Transverse colon (tissue), 3 donors: Measurements from ENCODE around the gene GPR26.

Source experiments
- EP300 ChIP-seq: sonication (generic); formaldehyde crosslinking; IDR thresholded peaks from one replicate; pipeline ENCODE4 v1.6.1; 2017; ENCODE audit warnings: antibody characterized with exemption, low read depth
- POLR2A ChIP-seq: fragments of 450-650 bp; IDR thresholded peaks from one replicate; pipeline ENCODE4 v1.6.1; 2016; ENCODE audit warnings: antibody characterized with exemption, mild to moderate bottlenecking, moderate library complexity
- TF ChIP-seq, protein P1 (sequence below), 5 experiments: fragments of 200-600 bp in 3 of 5; fragments of 450-650 bp in 2 of 5; sonication (generic) in 3 of 5; IDR thresholded peaks; 1 replicate in 2 of 5; 2 replicates in 3 of 5; pipeline ENCODE4 v1.5.1; 2016 to 2017; ENCODE audit warnings: antibody characterized with exemption in 5 of 5, inconsistent platforms in 3 of 5, mild to moderate bottlenecking in 2 of 5, moderate library complexity in 1 of 5

DNA sequence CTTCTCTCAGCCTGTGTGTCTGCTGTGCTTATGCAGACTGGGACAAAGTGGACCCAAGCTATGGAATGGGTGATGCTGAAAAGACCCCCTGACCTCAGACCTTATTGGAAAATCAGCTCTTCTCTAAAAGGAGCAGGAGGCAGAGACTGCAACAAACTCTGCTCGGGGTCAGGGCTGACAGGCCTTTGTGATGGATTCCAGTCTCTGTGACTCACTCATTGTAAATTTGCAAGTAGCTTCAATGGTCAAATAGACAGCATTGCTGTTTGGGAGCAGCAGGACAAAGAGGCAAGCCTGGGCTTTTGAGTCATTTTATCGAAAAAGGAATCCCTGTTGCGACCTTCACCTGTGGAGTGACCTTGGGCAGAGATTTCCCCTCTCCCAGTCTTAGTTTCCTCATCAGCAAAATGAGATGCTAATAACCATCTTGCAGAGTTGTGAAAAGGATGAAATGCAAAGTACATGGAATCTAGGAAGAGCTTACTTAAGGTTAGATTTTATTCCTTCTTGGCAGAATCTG lies 26.1 kb upstream of the GPR26 start:
- TF ChIP-seq, protein P1, sequence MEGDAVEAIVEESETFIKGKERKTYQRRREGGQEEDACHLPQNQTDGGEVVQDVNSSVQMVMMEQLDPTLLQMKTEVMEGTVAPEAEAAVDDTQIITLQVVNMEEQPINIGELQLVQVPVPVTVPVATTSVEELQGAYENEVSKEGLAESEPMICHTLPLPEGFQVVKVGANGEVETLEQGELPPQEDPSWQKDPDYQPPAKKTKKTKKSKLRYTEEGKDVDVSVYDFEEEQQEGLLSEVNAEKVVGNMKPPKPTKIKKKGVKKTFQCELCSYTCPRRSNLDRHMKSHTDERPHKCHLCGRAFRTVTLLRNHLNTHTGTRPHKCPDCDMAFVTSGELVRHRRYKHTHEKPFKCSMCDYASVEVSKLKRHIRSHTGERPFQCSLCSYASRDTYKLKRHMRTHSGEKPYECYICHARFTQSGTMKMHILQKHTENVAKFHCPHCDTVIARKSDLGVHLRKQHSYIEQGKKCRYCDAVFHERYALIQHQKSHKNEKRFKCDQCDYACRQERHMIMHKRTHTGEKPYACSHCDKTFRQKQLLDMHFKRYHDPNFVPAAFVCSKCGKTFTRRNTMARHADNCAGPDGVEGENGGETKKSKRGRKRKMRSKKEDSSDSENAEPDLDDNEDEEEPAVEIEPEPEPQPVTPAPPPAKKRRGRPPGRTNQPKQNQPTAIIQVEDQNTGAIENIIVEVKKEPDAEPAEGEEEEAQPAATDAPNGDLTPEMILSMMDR (IDR thresholded peaks at IDR 0.05): no peak
- TF ChIP-seq EP300 (no peak), POLR2A (no peak)
